ENCODE measurements around the gene STK11IP.

DNA sequence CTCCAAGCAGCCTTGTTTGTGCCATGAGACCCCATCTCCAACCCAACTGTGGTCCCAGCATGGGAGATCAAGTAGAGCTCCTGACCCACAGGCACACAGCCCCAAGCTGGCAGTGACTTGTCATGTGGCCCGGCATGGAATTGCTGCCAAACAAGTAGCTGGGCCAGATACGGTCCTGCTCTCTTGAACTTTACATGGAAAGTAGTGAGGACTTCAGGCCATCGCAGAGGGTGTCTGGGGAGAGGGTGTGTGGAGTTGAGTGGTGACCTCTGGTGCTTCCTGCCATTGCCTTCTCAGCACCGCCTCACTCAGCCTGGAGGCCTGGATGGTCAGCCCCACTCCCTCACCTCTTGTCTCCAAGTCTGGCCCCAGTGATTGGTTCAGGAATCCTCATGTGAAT is 18.9 kb downstream of the STK11IP start:
- no peak for TF ChIP-seq SMC3 (conservative IDR thresholded peaks at IDR 0.05; ENCODE audit: poor library complexity)
- TF ChIP-seq CTCF (IDR thresholded peaks at IDR 0.05; ENCODE audit: poor library complexity, severe bottlenecking) = no peak
- TF ChIP-seq EZH2 (IDR thresholded peaks at IDR 0.05; ENCODE audit: borderline replicate concordance, insufficient read depth, low read length, poor library complexity, severe bottlenecking) = no peak
